ENCODE data around the gene GHITM. TPM values are rescaled to one million over a fixed set of nuclear protein-coding genes. Genes with fewer than 3 reads are reported as not detected.

GHITM gene, protein sequence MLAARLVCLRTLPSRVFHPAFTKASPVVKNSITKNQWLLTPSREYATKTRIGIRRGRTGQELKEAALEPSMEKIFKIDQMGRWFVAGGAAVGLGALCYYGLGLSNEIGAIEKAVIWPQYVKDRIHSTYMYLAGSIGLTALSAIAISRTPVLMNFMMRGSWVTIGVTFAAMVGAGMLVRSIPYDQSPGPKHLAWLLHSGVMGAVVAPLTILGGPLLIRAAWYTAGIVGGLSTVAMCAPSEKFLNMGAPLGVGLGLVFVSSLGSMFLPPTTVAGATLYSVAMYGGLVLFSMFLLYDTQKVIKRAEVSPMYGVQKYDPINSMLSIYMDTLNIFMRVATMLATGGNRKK
- total RNA-seq: 100 to 1,000 TPM; 195 to 392 (median 278) TPM
- 100 to 1,000 TPM in 1 of 3 donors, 10 to 100 TPM in 2; 77.3 to 492 (median 96.0) TPM for polyA plus RNA-seq
- long read RNA-seq, donor 1, transcript GHITM-201 (9 exons, 2,128 nt): major isoform, 171 of 480 reads
- long read RNA-seq, donor 1, partial matches to known transcripts: 309 of 480 reads
- long read RNA-seq, donor 1, other reads (novel, unspliced or antisense): 0 of 480 reads
- long read RNA-seq, donor 2, transcript GHITM-201 (9 exons, 2,128 nt): major isoform, 146 of 395 reads
- long read RNA-seq, donor 2, partial matches to known transcripts: 249 of 395 reads
- long read RNA-seq, donor 2, other reads (novel, unspliced or antisense): 0 of 395 reads
- long read RNA-seq, donor 3, transcript GHITM-201 (9 exons, 2,128 nt): major isoform, 157 of 278 reads
- long read RNA-seq, donor 3, partial matches to known transcripts: 116 of 278 reads
- long read RNA-seq, donor 3, other reads (novel, unspliced or antisense): 5 of 278 reads
- long read RNA-seq, donor 4, transcript GHITM-201 (9 exons, 2,128 nt): major isoform, 456 of 507 reads
- long read RNA-seq, donor 4, partial matches to known transcripts: 37 of 507 reads
- long read RNA-seq, donor 4, other reads (novel, unspliced or antisense): 14 of 507 reads
- long read RNA-seq, donor 5, transcript GHITM-201 (9 exons, 2,128 nt): major isoform, 924 of 988 reads
- long read RNA-seq, donor 5, partial matches to known transcripts: 40 of 988 reads
- long read RNA-seq, donor 5, other reads (novel, unspliced or antisense): 24 of 988 reads
- long read RNA-seq, donor 6, transcript GHITM-201 (9 exons, 2,128 nt): major isoform, 220 of 236 reads
- long read RNA-seq, donor 6, partial matches to known transcripts: 12 of 236 reads
- long read RNA-seq, donor 6, other reads (novel, unspliced or antisense): 4 of 236 reads
- long read RNA-seq, donor 7, transcript GHITM-201 (9 exons, 2,128 nt): major isoform, 70 of 177 reads
- long read RNA-seq, donor 7, partial matches to known transcripts: 102 of 177 reads
- long read RNA-seq, donor 7, other reads (novel, unspliced or antisense): 5 of 177 reads
- long read RNA-seq, donor 8, transcript GHITM-201 (9 exons, 2,128 nt): major isoform, 225 of 591 reads
- long read RNA-seq, donor 8, partial matches to known transcripts: 361 of 591 reads
- long read RNA-seq, donor 8, other reads (novel, unspliced or antisense): 5 of 591 reads
- long read RNA-seq, donor 9, transcript GHITM-201 (9 exons, 2,128 nt): major isoform, 118 of 243 reads
- long read RNA-seq, donor 9, partial matches to known transcripts: 125 of 243 reads
- long read RNA-seq, donor 9, other reads (novel, unspliced or antisense): 0 of 243 reads
- long read RNA-seq, donor 10, transcript GHITM-201 (9 exons, 2,128 nt): major isoform, 66 of 173 reads
- long read RNA-seq, donor 10, partial matches to known transcripts: 107 of 173 reads
- long read RNA-seq, donor 10, other reads (novel, unspliced or antisense): 0 of 173 reads

DNA sequence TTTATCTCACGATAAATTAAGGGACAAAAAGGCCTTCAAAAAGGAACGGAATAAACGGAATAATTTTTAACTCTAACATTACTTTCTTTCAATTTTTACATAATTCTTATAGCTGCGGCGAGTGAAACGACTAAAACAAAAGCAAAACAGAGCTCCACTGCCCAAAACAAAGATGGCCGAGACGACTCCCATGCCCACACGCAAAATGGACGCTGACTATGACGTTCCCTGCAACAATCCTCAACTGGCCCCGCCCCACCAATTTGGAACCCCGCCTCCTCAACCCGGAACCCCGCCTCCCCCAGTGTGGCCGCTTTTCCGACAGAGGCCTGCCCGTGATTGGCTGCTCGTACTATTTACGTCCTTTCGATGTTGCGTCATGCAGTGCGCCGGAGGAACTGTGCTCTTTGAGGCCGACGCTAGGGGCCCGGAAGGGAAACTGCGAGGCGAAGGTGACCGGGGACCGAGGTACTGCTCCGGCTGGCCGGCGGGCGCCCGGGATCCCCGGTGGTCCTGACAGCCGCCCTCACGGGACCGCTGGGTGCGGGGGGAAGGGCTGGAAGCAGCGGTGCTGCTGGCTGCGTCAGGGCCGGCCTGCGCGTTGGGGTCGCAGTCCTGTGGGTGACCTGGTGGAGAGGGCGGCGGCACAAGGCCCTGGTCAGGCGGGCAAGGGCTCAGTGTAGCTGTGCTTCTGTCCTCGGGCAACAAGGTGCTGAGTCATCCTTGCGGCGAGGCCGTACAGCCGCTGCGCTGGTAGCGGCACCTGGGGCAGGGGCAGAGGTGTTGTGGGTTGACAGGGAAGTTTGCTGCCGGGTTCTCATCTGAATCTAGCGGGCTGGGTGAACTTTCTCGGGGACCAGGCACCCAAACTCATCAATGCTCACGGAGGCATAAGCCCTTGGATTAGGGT, at the start of gene GHITM:
GHITM (plus strand) TSS at position 384 of the 910 bp plus-strand sequence. CDS start 1,992 bp downstream, outside the sequence.
- WGBS, 4 donors: 0 to 1% (median 1%) methylated on average over 21 to 61 of the region's 61 CpGs
- peak within 1 kb of the TSS; percentile 86 to 99 (median 97) for H3K27ac ChIP-seq
- H3K27me3 ChIP-seq: no peaks in the 10 kb centered on the region
- H3K4me1 ChIP-seq (replicated peaks in 1 of 2): peaks cover 9 to 17% of the 10 kb centered on the region in 2 donors
- no peaks in the 10 kb centered on the region for H3K9me3 ChIP-seq (replicated peaks in 1 of 3)
- DNase-seq: peak; percentile 99 to 100 (median 99)
- TF ChIP-seq, protein P1, sequence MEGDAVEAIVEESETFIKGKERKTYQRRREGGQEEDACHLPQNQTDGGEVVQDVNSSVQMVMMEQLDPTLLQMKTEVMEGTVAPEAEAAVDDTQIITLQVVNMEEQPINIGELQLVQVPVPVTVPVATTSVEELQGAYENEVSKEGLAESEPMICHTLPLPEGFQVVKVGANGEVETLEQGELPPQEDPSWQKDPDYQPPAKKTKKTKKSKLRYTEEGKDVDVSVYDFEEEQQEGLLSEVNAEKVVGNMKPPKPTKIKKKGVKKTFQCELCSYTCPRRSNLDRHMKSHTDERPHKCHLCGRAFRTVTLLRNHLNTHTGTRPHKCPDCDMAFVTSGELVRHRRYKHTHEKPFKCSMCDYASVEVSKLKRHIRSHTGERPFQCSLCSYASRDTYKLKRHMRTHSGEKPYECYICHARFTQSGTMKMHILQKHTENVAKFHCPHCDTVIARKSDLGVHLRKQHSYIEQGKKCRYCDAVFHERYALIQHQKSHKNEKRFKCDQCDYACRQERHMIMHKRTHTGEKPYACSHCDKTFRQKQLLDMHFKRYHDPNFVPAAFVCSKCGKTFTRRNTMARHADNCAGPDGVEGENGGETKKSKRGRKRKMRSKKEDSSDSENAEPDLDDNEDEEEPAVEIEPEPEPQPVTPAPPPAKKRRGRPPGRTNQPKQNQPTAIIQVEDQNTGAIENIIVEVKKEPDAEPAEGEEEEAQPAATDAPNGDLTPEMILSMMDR (IDR thresholded peaks at IDR 0.05): peak; percentile 8 to 70 (median 46)
- TF ChIP-seq POLR2A (IDR thresholded peaks at IDR 0.05): peak; percentile 92 to 95
- intact Hi-C loops (cut with DNase I): no loop called here
- peaks cover 0 to 23% of the 10 kb centered on the region in 2 donors for H3K36me3 ChIP-seq (replicated peaks in 1 of 2)
- peak within 1 kb of the TSS; percentile 85 to 99 (median 86) for H3K4me3 ChIP-seq

DNA sequence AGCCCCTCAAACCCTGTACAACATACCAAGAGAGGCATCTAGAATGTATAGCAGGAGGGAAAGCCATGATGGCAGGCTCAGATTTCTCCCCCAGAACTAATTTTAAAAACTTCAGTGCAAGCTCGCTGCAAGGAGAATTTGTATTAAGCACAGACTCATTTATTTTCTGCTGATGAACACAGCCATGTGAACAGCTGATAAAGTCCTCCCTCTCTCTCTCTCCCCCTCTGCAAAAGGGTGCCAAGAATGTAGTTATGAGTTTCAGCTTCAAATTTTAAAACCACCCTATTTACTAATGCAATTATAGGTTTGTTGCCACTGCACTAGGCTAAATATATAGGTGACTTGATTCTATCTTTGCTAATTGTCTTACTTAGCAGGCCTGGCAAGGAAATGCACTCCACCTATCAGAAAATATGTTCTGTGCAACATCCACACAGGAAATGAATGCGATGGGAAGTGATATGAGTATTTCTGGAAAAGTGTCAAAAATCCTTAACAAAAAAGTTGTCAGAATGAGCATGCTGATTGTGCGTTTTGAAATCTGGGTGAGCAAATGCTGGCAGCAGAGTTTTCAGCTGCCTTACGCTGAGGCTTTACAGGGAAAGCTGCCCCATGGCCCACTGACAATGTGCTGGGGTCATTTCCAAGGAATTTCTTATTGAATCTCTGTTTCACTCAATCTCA, 43.4 kb upstream of the GHITM start:
- DNase-seq: peak in 5 of 7 donors; percentile 28 to 55 (median 31)
- Histone ChIP-seq H3K27ac (no peak overlapping the region), H3K9me3 (replicated peaks in 1 of 3) (no peaks in the 10 kb centered on the region), H3K4me3 (no peak overlapping the region), H3K36me3 (replicated peaks in 1 of 2) (no peaks in the 10 kb centered on the region), H3K4me1 (replicated peaks in 1 of 2) (peaks cover 0 to 5% of the 10 kb centered on the region in 2 donors), H3K27me3 (no peaks in the 10 kb centered on the region)
- intact Hi-C loops (cut with DNase I): no loop called here
- 43 to 58% (median 44%) methylated on average over 4 of the region's 4 CpGs for WGBS, 4 donors
- TF ChIP-seq, protein P1 (IDR thresholded peaks at IDR 0.05): no peak
- no peak for TF ChIP-seq POLR2A (IDR thresholded peaks at IDR 0.05)
